A172 (cell line): ENCODE measurements around the gene DNAH6. TPM values are rescaled to one million over a fixed set of nuclear protein-coding genes. Genes with fewer than 3 reads are reported as not detected.
A peak's percentile ranks its signal among the peaks of the same experiment; 100 is the strongest.
"Not testable (repeated sequence)": the region's sequence is repeated elsewhere in the genome, so short reads cannot be mapped to it uniquely, and the experiment has no call there.

Experiments
- DNase-seq: peaks from one replicate; pipeline ENCODE4 v3.0.0-alpha.2; 2015; ENCODE audit warnings: low spot score
- total RNA-seq: library from RNA; depleted of rRNA; stranded (reverse); fragments of >200 nt; shearing (Covaris generic); gene quantifications from 2 replicates; pipeline ENCODE4 v1.2.3, GENCODE V29; 2014

Gene DNAH6
- total RNA-seq, 1 experiment from 2014 or later, result 0.02 TPM

- no peak for DNase-seq
These were observed 323.6 kb downstream of the DNAH6 start for GRCh38 chr2:84839851-84840250.

GRCh38 chr2:84840306-84840705 is 324.0 kb downstream of the DNAH6 start:
- DNase-seq, result peak; percentile 46

DNA sequence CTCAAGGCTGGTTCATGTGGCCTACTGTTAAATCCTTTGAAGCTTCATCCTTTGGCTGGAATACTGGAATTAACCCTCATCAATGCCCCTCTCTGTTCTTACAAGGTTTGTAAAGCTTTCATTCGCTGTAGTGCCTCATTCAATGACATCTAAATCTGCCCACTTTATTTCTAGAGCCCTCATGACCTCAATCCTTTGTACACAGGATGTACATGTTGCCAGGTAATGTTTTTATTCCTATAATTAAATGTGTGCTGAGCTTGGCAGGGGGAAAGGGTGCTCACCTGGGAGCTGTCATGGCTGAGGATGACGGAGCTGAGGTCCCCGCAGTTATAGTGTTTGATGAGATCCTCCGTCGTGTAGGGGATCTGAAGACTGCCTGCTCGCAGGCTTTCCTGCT is 325.3 kb downstream of the DNAH6 start:
- no peak for DNase-seq

- DNase-seq, result no peak
These were observed 327.8 kb downstream of the DNAH6 start for GRCh38 chr2:84844141-84844540.

GRCh38 chr2:84846041-84846663 is 329.9 kb downstream of the DNAH6 start:
- DNase-seq, result no peak

GRCh38 chr2:84846741-84847142 is 330.4 kb downstream of the DNAH6 start:
- DNase-seq, result no peak

DNA sequence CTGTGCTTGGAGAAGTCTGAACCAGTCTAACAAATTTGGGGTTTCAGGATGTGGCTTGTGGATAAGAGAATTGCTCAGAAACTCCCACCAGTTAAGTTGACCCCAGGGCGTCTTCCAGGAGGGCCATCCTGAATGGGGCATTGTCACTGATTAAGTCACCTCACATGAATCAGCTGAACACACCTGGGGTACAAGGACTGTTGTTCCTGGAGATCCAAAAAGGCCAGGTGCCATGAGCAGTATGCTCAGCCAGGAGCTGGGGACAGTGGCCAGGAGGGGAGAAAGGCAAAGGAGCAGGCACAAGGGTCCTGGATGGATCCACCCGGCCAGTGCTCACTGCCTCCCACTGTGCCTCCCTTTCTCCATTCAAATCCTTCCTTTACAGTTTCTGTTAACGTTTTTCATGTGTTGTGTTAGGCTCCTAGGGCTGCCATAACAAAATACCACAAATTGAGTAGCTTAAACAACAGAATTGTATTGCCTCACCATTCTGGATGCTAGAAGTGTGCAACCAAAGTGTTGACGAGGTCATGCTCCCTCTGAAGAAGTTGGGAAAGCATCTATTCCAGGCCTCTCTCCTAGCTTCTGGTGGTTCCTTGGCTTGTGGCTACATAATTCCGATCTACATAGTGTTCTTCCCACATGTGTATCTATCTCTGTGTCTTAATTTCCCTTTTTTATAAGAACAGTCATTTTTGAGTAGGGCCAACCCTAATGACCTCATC is 331.2 kb downstream of the DNAH6 start:
- DNase-seq, result no peak

DNA sequence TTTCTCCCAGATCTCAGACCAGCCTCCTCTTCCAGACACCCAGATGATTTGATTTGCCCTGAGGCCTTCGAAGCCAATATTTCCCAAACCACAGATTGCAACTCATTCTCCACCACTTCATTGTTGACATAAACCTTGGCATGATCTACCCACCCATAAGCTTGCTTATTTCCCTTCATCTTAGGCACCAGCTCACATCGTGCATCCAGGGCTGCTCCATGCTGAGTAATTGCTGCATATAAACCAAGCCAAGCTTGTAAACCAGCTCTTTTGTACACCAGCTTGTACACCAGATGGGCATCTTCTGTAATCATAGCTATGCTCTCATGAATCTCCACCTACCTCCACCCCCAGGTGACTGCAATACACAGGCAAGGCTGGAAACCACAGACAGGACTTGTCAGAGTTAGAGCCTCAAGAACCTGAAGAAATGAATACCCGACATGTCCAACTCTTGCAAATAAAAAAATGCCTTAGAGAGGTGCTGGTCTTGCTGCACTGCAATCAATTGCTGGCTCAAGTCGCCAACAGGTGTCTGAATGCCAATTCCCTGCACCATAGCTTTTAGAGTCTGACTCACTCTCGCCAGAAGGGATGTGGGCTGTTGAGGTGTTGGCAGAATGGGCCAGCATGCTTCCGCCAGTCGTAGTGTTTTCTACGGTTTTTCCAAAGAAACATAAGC is 333.1 kb downstream of the DNAH6 start:
- DNase-seq, result peak; percentile 31

DNA sequence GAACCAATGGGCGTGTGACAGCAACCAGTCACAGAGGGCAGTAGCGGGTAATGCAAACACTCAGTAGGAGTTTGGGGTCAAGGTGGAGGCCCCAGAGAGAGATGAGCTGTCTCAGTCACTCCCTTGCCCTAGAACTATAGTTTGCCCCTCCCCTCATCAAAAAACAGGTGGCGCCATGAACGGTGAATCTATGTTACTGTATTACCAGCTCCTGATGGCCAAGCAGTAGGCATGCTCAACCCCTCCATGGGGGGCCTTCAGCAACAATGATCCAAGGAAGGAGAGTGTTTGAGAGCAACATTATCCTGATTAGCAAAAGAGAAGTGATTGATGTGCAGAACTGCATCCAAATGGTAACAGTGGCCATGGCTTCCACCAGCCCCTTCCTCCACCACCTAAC is 334.2 kb downstream of the DNAH6 start:
- DNase-seq, result no peak

- DNase-seq, result no peak
These were observed 335.6 kb downstream of the DNAH6 start for GRCh38 chr2:84851876-84852275.

DNA sequence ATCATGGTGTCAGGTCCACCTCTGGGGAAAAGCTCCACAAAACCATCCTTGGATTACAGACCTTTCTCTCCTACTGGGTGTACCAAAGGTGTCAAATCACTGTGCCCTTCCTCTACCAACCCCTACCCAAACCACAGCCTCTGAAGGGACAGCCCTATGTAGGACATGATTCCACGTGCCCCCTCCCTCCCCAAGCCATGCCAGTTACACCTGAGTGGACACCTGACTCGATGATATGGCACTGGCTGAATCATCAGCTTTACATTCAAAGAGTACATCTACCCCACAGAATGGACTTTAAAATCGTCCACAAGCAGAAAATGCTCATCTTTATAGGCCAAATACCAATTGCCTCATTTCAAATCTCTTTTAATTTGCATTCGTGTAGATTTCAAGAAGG is 338.6 kb downstream of the DNAH6 start:
- DNase-seq, result no peak

GRCh38 chr2:84855731-84856130 is 339.4 kb downstream of the DNAH6 start:
- DNase-seq, result no peak

- no peak for DNase-seq
These were observed 340.5 kb downstream of the DNAH6 start for GRCh38 chr2:84856787-84857186.

DNA sequence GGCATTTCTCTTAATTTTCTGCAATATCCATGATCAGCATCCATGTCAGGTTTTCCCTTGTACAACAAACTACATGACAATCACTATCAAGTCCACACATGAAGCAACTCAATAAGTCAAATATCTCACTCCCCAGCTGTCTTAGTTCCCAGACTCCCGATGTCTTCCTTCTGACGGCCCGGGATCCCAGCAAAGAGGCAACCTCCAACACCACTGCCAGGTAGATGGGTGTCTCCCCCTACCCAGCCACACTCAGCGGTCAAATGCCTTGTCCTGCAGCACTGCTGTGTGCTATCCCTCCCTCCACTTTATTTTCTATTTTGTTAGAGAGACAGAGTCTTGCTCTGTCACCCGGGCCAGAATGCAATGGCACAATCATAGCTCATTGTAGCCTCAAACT is 341.3 kb downstream of the DNAH6 start:
- DNase-seq, result no peak

DNA sequence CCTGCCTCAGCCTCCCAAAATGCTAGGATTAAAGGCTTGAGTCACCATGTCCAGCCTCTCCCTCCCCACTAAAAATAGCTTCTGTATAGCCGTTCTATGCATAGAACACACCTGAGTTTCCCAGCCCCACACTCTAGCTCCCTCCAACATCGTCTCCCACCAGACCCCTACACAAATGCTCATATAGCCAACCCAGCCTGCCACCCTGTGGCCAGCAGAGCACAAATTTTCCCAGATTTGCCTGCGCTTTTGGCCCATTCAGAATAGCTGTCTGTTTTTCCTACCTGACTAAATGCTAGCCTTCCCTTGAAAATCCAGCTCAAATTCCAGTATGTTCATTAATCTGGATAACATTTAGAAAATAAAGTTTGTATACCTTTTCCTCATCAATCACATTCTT is 341.8 kb downstream of the DNAH6 start:
- no peak for DNase-seq

- DNase-seq, result no peak
These were observed 342.6 kb downstream of the DNAH6 start for GRCh38 chr2:84858937-84859336.

GRCh38 chr2:84861539-84861938 is 345.2 kb downstream of the DNAH6 start:
- no peak for DNase-seq

DNA sequence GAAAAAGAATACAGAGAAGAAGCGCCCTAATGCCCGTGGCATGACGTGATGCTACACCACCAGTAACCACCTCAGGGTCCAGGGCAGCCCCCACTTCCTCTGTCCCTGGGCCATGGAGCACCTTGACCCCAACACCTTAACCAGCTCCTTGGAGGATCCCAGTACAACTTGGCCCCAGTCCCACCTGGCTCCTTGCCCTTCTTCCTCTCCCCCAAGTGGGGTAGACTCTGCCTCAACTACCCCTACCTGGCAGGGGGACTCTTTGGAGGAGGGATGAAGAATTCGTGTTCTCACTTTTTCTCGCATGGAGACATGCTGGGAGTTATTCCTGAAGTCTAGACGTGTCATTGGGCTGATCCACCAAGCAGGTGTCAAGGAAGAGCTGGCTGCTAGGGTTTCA is 345.7 kb downstream of the DNAH6 start:
- DNase-seq, result no peak

- peak; percentile 26 for DNase-seq
These were observed 349.0 kb downstream of the DNAH6 start for GRCh38 chr2:84865181-84865783.

DNA sequence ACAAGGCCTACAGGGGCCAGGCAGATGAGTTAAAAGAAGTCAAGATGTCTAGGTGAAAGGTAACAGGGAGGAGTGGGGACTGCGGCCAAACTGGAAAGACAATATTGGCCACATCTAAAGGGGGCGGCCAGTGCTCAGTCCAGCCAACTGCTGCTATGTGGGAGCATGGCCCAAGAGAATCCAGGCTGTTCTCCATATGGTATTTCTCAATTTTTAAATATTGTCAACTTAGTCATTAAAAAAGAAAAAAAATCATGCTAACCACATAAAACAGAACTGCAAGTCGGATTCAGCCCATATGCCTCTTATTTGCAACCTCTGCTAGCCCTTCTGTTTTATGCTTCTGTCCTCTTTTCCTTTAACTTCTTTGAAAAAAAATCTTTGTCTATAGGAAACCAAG is 349.8 kb downstream of the DNAH6 start:
- no peak for DNase-seq

GRCh38 chr2:84868327-84868726 is 352.0 kb downstream of the DNAH6 start:
- not testable (repeated sequence) for DNase-seq
